NCI-H510A treated with DMSO at 0.1 percent for 48 hours (cell line): ENCODE results near the gene SPIN1.

Source experiments
- DNase-seq: peaks from one replicate; lab custom pipeline; 2025; lab: John Stamatoyannopoulos, UW

SPIN1 gene

GRCh38 chr9:88436379-88436778 is 48.1 kb downstream of the SPIN1 start:
- no peak for DNase-seq

- no peak for DNase-seq
These were observed 49.2 kb downstream of the SPIN1 start for GRCh38 chr9:88437210-88438146.

- no peak for DNase-seq
These were observed 50.6 kb downstream of the SPIN1 start for GRCh38 chr9:88438811-88439210.

GRCh38 chr9:88441301-88442007 is 53.2 kb downstream of the SPIN1 start:
- no peak for DNase-seq

- no peak for DNase-seq
These were observed 55.4 kb downstream of the SPIN1 start for GRCh38 chr9:88443480-88444113.

GRCh38 chr9:88446728-88447127 is 58.5 kb downstream of the SPIN1 start:
- no peak for DNase-seq

GRCh38 chr9:88447431-88447830 is 59.2 kb downstream of the SPIN1 start:
- no peak for DNase-seq

GRCh38 chr9:88451160-88451559 is 62.9 kb downstream of the SPIN1 start:
- no peak for DNase-seq

- DNase-seq, result no peak
These were observed 70.6 kb downstream of the SPIN1 start for GRCh38 chr9:88458716-88459465.

- DNase-seq, result no peak
These were observed 72.5 kb downstream of the SPIN1 start for GRCh38 chr9:88460587-88461332.

GRCh38 chr9:88462191-88462590 is 73.9 kb downstream of the SPIN1 start:
- no peak for DNase-seq

GRCh38 chr9:88464851-88465250 is 76.6 kb downstream of the SPIN1 start:
- DNase-seq, result no peak

GRCh38 chr9:88468226-88468625 is 80.0 kb downstream of the SPIN1 start:
- DNase-seq, result no peak

GRCh38 chr9:88476491-88477271 is 88.4 kb downstream of the SPIN1 start:
- no peak for DNase-seq

GRCh38 chr9:88477300-88477751 is 89.1 kb downstream of the SPIN1 start:
- no peak for DNase-seq

- DNase-seq, result no peak
These were observed 90.0 kb downstream of the SPIN1 start for GRCh38 chr9:88478246-88478645.

- DNase-seq, result no peak
These were observed 93.7 kb downstream of the SPIN1 start for GRCh38 chr9:88481933-88482332.

- no peak for DNase-seq
These were observed 99.9 kb downstream of the SPIN1 start for GRCh38 chr9:88488166-88488565.

- no peak for DNase-seq
These were observed 106.9 kb downstream of the SPIN1 start for GRCh38 chr9:88494983-88495721.

GRCh38 chr9:88497224-88497623 is 109.0 kb downstream of the SPIN1 start:
- DNase-seq, result no peak
